NB4 (cell line): ENCODE results near the gene HECA.
A peak's percentile ranks its signal among the peaks of the same experiment; 100 is the strongest.
"Not testable (repeated sequence)": the region's sequence is repeated elsewhere in the genome, so short reads cannot be mapped to it uniquely, and the experiment has no call there.

Source experiments
- DNase-seq: peaks from one replicate; pipeline ENCODE4 v3.0.0; 2010; ENCODE audit warnings: low read depth
- H3K4me3 ChIP-seq: one replicate; pipeline ENCODE4 v1.5.1; 2011; ENCODE audit warnings: mild to moderate bottlenecking, low read depth, low read length, moderate library complexity
- MYC ChIP-seq: IDR thresholded peaks from 2 replicates; pipeline ENCODE4 v1.6.1; 2011; ENCODE audit warnings: low read depth, low read length
- POLR2A ChIP-seq: IDR thresholded peaks from 2 replicates; pipeline ENCODE4 v1.6.1; 2011; ENCODE audit warnings: mild to moderate bottlenecking; ENCODE audit not compliant: insufficient read length; ENCODE audit errors: extremely low read depth
- TF ChIP-seq, protein P1 (sequence below): IDR thresholded peaks from one replicate; pipeline ENCODE4 v1.5.1; 2012; ENCODE audit warnings: low read depth, low read length
- TF ChIP-seq, protein P2 (sequence below): IDR thresholded peaks from 2 replicates; pipeline ENCODE4 v1.6.1; 2011; ENCODE audit warnings: low read depth, low read length

The HECA gene

GRCh38 chr6:139117734-139118133 lies 17.1 kb upstream of the HECA start:
- TF ChIP-seq MYC (no peak), POLR2A (no peak)
- TF ChIP-seq, protein P1, sequence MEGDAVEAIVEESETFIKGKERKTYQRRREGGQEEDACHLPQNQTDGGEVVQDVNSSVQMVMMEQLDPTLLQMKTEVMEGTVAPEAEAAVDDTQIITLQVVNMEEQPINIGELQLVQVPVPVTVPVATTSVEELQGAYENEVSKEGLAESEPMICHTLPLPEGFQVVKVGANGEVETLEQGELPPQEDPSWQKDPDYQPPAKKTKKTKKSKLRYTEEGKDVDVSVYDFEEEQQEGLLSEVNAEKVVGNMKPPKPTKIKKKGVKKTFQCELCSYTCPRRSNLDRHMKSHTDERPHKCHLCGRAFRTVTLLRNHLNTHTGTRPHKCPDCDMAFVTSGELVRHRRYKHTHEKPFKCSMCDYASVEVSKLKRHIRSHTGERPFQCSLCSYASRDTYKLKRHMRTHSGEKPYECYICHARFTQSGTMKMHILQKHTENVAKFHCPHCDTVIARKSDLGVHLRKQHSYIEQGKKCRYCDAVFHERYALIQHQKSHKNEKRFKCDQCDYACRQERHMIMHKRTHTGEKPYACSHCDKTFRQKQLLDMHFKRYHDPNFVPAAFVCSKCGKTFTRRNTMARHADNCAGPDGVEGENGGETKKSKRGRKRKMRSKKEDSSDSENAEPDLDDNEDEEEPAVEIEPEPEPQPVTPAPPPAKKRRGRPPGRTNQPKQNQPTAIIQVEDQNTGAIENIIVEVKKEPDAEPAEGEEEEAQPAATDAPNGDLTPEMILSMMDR, result no peak
- TF ChIP-seq, protein P2, sequence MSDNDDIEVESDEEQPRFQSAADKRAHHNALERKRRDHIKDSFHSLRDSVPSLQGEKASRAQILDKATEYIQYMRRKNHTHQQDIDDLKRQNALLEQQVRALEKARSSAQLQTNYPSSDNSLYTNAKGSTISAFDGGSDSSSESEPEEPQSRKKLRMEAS, result no peak
- no peak for DNase-seq
- no peak overlapping the region for H3K4me3 ChIP-seq

DNA sequence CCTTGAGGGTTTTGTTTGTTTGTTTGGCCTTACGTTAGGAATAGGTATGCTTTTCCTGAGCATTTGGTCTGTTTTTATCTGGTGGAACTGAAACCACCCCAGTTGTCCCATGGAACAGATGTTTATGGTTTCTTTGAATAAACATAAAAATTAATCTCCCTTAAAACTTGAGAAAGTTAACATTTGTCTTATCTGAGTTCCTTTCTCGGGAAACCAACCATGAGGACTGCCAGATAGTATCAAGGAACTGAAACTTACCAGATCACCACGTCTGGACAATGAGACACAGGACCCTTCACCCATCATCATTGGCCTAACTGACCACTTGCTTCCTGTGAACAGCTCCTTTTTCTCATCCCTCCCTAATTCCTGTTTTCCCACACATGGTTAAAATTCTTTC lies 15.3 kb upstream of the HECA start:
- H3K4me3 ChIP-seq, result no peak overlapping the region
- DNase-seq, result no peak
- TF ChIP-seq, protein P1, result no peak
- TF ChIP-seq MYC (no peak), POLR2A (no peak)
- TF ChIP-seq, protein P2, result no peak

DNA sequence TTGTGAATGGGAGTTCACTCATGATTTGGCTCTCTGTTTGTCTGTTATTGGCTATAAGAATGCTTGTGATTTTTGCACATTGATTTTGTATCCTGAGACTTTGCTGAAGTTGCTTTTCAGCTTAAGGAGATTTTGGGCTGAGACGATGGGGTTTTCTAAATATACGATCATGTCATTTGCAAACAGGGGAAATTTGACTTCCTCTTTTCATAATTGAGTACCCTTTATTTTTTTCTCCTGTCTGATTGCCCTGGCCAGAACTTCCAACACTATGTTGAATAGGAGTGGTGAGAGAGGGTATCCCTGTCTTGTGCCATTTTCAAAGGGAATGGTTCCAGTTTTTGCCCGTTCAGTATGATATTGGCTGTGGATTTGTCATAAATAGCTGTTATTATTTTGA lies 12.1 kb upstream of the HECA start:
- not testable (repeated sequence) for DNase-seq, H3K4me3 ChIP-seq

DNA sequence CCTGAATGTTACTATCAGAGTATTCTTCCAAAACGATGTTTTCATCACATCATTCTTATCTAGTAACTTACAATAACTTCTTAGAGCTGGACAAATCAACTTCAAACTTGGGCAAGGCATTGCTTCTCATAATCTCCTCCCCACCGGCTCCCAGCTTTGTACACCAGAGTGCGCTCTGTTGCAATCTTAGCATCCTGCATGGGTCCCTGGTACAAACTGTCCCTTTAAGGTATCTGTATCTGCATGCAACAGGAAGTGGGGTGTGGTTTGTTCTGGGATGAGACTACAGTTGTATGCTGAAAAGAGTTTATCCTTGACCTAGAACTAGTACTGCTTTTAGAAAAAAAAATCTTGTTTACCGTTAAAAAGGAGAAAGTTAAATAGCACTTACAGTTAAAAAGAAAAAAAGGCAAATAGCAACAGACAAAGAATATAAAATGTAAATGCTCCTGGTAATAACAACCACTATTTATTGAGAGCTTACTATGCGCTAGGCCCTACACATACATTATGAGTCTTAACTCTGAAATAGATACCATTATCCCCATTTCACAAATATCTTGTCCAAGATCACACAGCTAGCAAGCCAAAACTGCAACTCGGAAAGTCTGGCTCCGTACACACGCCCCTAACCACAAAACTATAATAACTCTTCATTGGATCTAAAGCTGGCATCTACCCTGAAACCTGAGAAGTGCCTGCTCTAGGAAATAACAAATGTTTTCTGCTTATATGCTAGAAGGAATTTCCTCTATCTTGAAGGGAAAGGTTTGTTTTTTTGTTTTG lies 9.8 kb upstream of the HECA start:
- peak; percentile 92 for DNase-seq

GRCh38 chr6:139126255-139126654 lies 8.6 kb upstream of the HECA start:
- peak; percentile 58 for DNase-seq
- TF ChIP-seq, protein P1, result no peak
- TF ChIP-seq POLR2A, result no peak
- no peak overlapping the region for H3K4me3 ChIP-seq

More for the DNA sequence above, 9.8 kb upstream of the HECA start:
- TF ChIP-seq, protein P1, result peak; percentile 63
- TF ChIP-seq, protein P2, result no peak
- no peak for TF ChIP-seq POLR2A
- 0 out of 2 replicates have a peak, but pooled peaks have one; percentile 46 for TF ChIP-seq MYC
- H3K4me3 ChIP-seq, result no peak overlapping the region

GRCh38 chr6:139126931-139127330 lies 7.9 kb upstream of the HECA start:
- no peak for DNase-seq
- TF ChIP-seq, protein P1, result no peak
- TF ChIP-seq MYC (no peak), POLR2A (no peak)
- TF ChIP-seq, protein P2, result no peak
- no peak overlapping the region for H3K4me3 ChIP-seq
